ENCODE data around the gene CLIP2.

The CLIP2 gene

DNA sequence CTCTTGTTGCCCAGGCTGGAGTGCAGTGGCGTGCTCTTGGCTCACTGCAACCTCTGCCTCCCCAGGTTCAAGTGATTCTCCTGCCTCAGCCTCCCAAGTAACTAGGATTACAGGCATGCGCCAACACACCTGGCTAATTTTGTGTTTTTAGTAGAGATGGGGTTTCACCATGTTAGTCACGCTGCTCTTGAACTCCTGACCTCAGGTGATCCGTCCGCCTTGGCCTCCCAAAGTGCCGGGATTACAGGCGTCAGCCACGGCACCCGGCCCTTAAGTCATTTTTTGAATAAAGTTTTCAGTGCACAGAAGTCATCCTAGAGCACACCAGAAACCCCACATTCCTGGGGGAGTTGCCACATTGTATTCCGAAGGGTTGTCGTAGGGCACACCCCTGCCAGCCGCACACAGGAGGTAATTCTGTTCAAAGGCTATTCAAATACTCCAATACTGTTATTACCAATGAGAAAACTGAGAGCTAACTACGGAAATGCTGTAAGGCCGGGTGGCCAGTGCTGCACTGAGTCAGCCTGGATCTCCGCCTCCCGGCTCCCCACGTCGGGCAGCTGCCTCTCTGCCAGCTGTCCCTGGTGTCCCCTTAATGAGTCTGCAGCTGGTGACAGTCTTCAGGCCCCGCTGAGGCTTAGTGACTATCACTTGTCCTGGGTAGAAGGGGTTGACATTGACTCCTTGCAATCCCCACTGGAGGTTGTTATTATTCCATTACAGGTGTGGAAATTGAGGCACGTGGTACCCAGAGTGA lies 26.4 kb upstream of the CLIP2 start:
- TF ChIP-seq, protein P1, sequence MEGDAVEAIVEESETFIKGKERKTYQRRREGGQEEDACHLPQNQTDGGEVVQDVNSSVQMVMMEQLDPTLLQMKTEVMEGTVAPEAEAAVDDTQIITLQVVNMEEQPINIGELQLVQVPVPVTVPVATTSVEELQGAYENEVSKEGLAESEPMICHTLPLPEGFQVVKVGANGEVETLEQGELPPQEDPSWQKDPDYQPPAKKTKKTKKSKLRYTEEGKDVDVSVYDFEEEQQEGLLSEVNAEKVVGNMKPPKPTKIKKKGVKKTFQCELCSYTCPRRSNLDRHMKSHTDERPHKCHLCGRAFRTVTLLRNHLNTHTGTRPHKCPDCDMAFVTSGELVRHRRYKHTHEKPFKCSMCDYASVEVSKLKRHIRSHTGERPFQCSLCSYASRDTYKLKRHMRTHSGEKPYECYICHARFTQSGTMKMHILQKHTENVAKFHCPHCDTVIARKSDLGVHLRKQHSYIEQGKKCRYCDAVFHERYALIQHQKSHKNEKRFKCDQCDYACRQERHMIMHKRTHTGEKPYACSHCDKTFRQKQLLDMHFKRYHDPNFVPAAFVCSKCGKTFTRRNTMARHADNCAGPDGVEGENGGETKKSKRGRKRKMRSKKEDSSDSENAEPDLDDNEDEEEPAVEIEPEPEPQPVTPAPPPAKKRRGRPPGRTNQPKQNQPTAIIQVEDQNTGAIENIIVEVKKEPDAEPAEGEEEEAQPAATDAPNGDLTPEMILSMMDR (IDR thresholded peaks at IDR 0.05): no peak
- DNase-seq (ENCODE audit: low spot score): no peak
- no peak overlapping the region for H3K27ac ChIP-seq
- H3K4me3 ChIP-seq: no peak overlapping the region

DNA sequence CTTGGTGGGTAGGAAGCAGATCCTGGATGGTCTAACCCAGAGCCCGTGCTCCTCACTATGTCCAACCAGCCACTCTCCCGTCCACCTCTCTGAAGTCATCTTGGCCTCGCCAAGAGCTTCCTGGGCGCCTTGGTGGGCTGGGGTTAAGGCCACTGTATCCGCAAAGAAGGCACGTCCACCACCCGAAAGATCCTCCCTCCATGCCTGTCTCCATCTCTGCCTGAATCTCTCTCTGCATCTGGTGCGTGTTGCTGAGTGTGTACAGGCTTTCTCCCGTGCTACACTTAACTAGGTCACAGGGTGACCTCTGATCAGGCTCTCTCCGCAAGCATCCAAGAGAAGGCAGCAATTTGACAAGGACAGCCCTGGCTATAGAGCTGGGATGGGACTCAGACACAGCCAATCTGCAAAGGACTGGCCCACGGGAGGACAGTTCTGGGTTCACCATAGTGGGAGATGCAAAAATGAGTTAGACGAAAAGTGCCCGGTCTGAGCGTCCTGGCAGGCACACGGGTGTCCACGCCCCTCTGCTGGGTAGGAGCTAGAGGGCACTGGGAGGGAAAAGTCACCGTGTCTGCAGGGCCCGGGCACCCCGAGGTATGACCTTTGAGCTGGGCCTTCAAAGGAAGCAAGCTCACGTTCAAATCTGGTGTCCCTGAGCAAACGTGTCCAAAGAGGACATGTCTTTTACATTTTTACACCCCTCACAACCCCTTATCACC lies 25.6 kb upstream of the CLIP2 start:
- TF ChIP-seq, protein P1 (IDR thresholded peaks at IDR 0.05): no peak
- no peak overlapping the region for H3K4me3 ChIP-seq
- H3K27ac ChIP-seq: no peak overlapping the region
- DNase-seq (ENCODE audit: low spot score): no peak

- TF ChIP-seq, protein P1 (IDR thresholded peaks at IDR 0.05): no peak
- Histone ChIP-seq H3K27ac (no peak overlapping the region), H3K4me3 (no peak overlapping the region)
- no peak for DNase-seq (ENCODE audit: low spot score)
Observed at GRCh38 chr7:74266191-74266963, 22.8 kb upstream of the CLIP2 start.

DNA sequence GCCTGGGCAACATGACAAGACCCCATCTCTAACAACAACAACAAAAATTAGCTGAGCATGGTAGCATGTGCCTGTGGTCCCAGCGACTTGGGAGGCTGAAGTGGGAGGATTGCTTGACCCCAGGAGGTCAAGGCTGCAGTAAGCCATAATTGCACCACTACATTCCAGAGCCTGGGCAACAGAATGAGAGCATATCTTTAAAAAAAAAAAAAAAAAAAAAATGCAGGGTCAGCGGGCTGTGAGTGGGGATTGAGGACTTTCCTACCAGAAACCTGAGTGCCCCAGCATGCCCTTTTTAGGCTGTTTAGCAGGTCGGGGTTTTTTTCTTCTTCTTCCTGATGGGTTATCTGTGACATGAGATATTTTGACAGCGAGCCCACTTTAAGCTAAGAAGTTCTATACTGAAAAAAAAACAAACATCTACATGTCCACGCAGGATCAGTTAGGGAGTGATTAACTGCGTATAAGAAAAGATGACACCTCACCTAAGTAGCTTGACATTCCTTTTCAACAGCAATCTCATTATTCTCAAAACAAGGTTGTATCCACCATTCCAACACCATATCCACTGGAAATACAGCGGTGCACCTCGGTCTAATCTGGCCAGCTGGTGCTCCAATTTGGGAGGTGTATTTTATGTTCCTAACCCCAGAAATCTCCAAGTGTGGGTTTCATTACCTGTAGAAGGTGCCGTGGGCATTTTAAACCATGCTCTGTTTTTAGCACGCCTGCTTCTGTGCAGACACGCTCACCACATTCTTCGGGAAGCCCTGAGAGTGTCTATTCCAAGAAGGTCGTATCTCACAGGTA lies 21.2 kb upstream of the CLIP2 start:
- no peak overlapping the region for H3K27ac ChIP-seq
- no peak overlapping the region for H3K4me3 ChIP-seq
- TF ChIP-seq, protein P1 (IDR thresholded peaks at IDR 0.05): no peak
- DNase-seq (ENCODE audit: low spot score): no peak

DNA sequence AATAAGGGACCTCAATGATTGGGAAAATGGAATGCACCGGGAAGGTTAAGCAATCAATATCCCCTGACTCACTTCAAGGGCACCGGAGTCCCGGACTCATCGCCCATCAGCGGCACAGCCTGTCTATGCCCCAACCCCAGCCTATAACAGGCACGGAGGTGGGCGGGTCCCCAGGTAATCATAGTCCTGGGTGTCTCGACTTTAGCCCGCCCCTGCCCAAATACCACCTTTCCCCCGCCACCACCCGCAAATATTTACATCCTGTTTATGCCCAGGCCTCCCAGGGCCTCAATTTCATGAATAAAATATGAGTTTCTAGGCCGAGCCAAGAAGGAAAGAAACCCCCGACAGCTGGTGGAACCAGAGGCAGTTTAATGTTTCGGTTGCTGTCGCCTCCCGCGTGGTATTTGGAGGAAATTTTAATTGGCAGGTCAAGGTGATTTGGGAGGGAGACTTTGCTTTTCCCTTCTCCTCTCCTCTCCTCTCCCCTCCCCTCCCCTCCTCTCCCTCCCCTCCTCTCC lies 19.4 kb upstream of the CLIP2 start:
- H3K4me3 ChIP-seq: peak overlapping the region; percentile 78
- H3K27ac ChIP-seq: no peak overlapping the region
- no peak for DNase-seq (ENCODE audit: low spot score)
- TF ChIP-seq, protein P1 (IDR thresholded peaks at IDR 0.05): no peak

DNA sequence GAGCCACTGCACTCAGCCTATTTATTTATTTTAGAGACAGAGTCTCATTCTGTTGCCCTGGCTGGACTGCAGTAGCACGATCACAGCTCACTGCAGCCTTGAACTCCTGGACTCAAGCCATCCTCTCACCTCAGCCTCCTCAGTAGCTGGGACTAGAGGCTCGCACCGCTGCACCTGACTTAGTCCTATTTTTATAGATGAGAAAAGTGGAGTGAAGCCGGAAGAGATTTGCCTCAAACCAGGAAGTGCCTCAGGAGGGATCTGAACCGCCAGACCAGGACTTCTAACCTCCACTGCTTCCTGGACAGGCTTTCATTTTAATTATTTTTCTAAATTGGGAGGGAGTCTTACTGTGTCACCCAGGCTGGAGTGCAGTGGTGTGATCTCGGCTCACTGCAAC lies 17.5 kb upstream of the CLIP2 start:
- TF ChIP-seq, protein P1 (IDR thresholded peaks at IDR 0.05): no peak
- no peak overlapping the region for H3K4me3 ChIP-seq
- DNase-seq (ENCODE audit: low spot score): no peak
- peak overlapping the region; percentile 44 to 85 for H3K27ac ChIP-seq

All from coronary artery (tissue), 2 donors.